Esophagus squamous epithelium (tissue), 4 donors: Measurements from ENCODE around the gene SEM1.
"Not testable (repeated sequence)": the region's sequence is repeated elsewhere in the genome, so short reads cannot be mapped to it uniquely, and the experiment has no call there.

Experiments used
- CTCF ChIP-seq, 6 experiments: fragments of 450-650 bp in 4 of 6; fragments of 200-600 bp in 2 of 6; sonication (generic) in 2 of 6; IDR thresholded peaks; one replicate each; pipeline ENCODE4 v1.5.1; 2016 to 2019; ENCODE audit warnings: antibody characterized with exemption in 6 of 6, mild to moderate bottlenecking in 4 of 6, moderate library complexity in 4 of 6
- POLR2A ChIP-seq, 4 donors: fragments of 450-650 bp; IDR thresholded peaks; one replicate each; pipeline ENCODE4 v1.6.1; 2017; ENCODE audit warnings: antibody characterized with exemption in 4 of 4, mild to moderate bottlenecking in 4 of 4, moderate library complexity in 3 of 4

GRCh38 chr7:96722928-96723327 lies 13.3 kb upstream of the SEM1 start:
- not testable (repeated sequence) for TF ChIP-seq CTCF, POLR2A (IDR thresholded peaks at IDR 0.05)
